Left ventricle myocardium inferior (tissue), 1 donor: ENCODE results near the gene BCR. TPM values are rescaled to one million over a fixed set of nuclear protein-coding genes. Genes with fewer than 3 reads are reported as not detected.

ENCODE experiments used
- DNase-seq: peaks from one replicate; pipeline ENCODE4 v3.0.0-alpha.2; 2020
- H3K27ac ChIP-seq: fragments of 200-600 bp; replicated peaks from 2 replicates; pipeline ENCODE4 v1.8.0; 2021
- H3K27me3 ChIP-seq: fragments of 200-600 bp; 2 replicates; pipeline ENCODE4 v1.8.0; 2021; ENCODE audit warnings: low read depth
- H3K36me3 ChIP-seq: fragments of 200-600 bp; 2 replicates; pipeline ENCODE4 v1.8.0; 2021
- H3K4me1 ChIP-seq: fragments of 200-600 bp; 2 replicates; pipeline ENCODE4 v1.8.0; 2021
- H3K4me3 ChIP-seq: fragments of 200-600 bp; 2 replicates; pipeline ENCODE4 v1.8.0; 2021; ENCODE audit warnings: mild to moderate bottlenecking, moderate library complexity
- H3K9me3 ChIP-seq: fragments of 200-600 bp; replicated peaks from 2 replicates; pipeline ENCODE4 v1.8.0; 2021
- CTCF ChIP-seq: fragments of 200-600 bp; IDR thresholded peaks from 2 replicates; pipeline ENCODE4 v1.8.0; 2021; ENCODE audit warnings: antibody characterized with exemption, mild to moderate bottlenecking, borderline replicate concordance
- intact Hi-C: fragments of 100-400 bp; cut with micrococcal nuclease; formaldehyde crosslinking; loops from one replicate; pipeline ENCODE4 v1.11.0; 2022
- total RNA-seq: library from RNA; stranded (reverse); fragmentation: NEBNext Ultra II Directional; extraction: Animal tissue kit (Norgen Biotek cat#: 25700); gene quantifications from one replicate; pipeline ENCODE4 v1.2.1, GENCODE V29; 2021
- donor health status: DM: no; HTN: yes; CAD: no; lungs with severe emphysema.

BCR gene
- total RNA-seq, 1 donor from 2014 or later = 26.7 TPM

GRCh38 chr22:23143119-23143518 is 37.2 kb upstream of the BCR start:
- H3K4me3 ChIP-seq = no peak overlapping the region
- peaks cover 26% of the 10 kb centered on the region for H3K27me3 ChIP-seq
- H3K9me3 ChIP-seq = no peaks in the 10 kb centered on the region
- H3K27ac ChIP-seq = no peak overlapping the region
- intact Hi-C loops = no loop called here
- DNase-seq = no peak
- H3K4me1 ChIP-seq = peaks cover 36% of the 10 kb centered on the region
- no peak for TF ChIP-seq CTCF
- H3K36me3 ChIP-seq = no peaks in the 10 kb centered on the region

GRCh38 chr22:23144432-23144831 is 35.9 kb upstream of the BCR start:
- H3K27me3 ChIP-seq = peaks cover 26% of the 10 kb centered on the region
- H3K36me3 ChIP-seq = no peaks in the 10 kb centered on the region
- no peak for TF ChIP-seq CTCF
- H3K4me1 ChIP-seq = peaks cover 35% of the 10 kb centered on the region
- no peaks in the 10 kb centered on the region for H3K9me3 ChIP-seq
- intact Hi-C loops = no loop called here
- peak overlapping the region; percentile 21 for H3K27ac ChIP-seq
- H3K4me3 ChIP-seq = peak overlapping the region; percentile 67
- no peak for DNase-seq

GRCh38 chr22:23144932-23145877 is 35.1 kb upstream of the BCR start, which contains the start of gene RAB36:
Gene RAB36 (plus strand): TSS chr22:23145477. CDS start chr22:23146617, 1,140 bp downstream.
- H3K36me3 ChIP-seq = no peaks in the 10 kb centered on the region
- peak within 1 kb of the TSS; percentile 67 for H3K4me3 ChIP-seq
- peaks cover 26% of the 10 kb centered on the region for H3K27me3 ChIP-seq
- TF ChIP-seq CTCF = no peak
- H3K9me3 ChIP-seq = no peaks in the 10 kb centered on the region
- peaks cover 42% of the 10 kb centered on the region for H3K4me1 ChIP-seq
- H3K27ac ChIP-seq = peak within 1 kb of the TSS; percentile 63
- intact Hi-C loops = no loop called here
- peak; percentile 95 for DNase-seq

GRCh38 chr22:23145878-23146470 is 34.3 kb upstream of the BCR start:
- no peak for DNase-seq
- Histone ChIP-seq H3K27ac (peak overlapping the region; percentile 63), H3K4me3 (peak overlapping the region; percentile 67), H3K27me3 (peaks cover 26% of the 10 kb centered on the region), H3K4me1 (peaks cover 42% of the 10 kb centered on the region), H3K9me3 (no peaks in the 10 kb centered on the region), H3K36me3 (no peaks in the 10 kb centered on the region)
- intact Hi-C loops = no loop called here
- no peak for TF ChIP-seq CTCF

GRCh38 chr22:23146478-23147205 is 33.7 kb upstream of the BCR start:
- Histone ChIP-seq H3K36me3 (no peaks in the 10 kb centered on the region), H3K9me3 (no peaks in the 10 kb centered on the region), H3K27me3 (peaks cover 26% of the 10 kb centered on the region), H3K4me3 (no peak overlapping the region), H3K27ac (no peak overlapping the region), H3K4me1 (peaks cover 38% of the 10 kb centered on the region)
- no peak for DNase-seq
- no peak for TF ChIP-seq CTCF
- intact Hi-C loops = no loop called here
